GM10266 (cell line): ENCODE data around the gene TNRC18.

ENCODE experiments used
- DNase-seq: peaks from one replicate; pipeline ENCODE4 v3.0.0; 2012; ENCODE audit errors: extremely low spot score
- CTCF ChIP-seq: IDR thresholded peaks from 2 replicates; pipeline ENCODE4 v1.5.1; 2012; ENCODE audit warnings: mild to moderate bottlenecking, low read depth; ENCODE audit not compliant: control insufficient read depth, insufficient read depth; ENCODE audit errors: missing control alignments

The TNRC18 gene

GRCh38 chr7:5466551-5466950 lies 42.9 kb upstream of the TNRC18 start:
- no peak for TF ChIP-seq CTCF

GRCh38 chr7:5463031-5463430 lies 39.4 kb upstream of the TNRC18 start:
- no peak for TF ChIP-seq CTCF
- no peak for DNase-seq

More at GRCh38 chr7:5466551-5466950, 42.9 kb upstream of the TNRC18 start:
- no peak for DNase-seq

GRCh38 chr7:5462216-5462615 lies 38.6 kb upstream of the TNRC18 start:
- no peak for TF ChIP-seq CTCF
- no peak for DNase-seq

- TF ChIP-seq CTCF: no peak
- DNase-seq: no peak
Measured at GRCh38 chr7:5458921-5459480, 35.4 kb upstream of the TNRC18 start.

- DNase-seq: no peak
- no peak for TF ChIP-seq CTCF
Measured at GRCh38 chr7:5457245-5457735, 33.7 kb upstream of the TNRC18 start.

GRCh38 chr7:5456409-5456808 lies 32.8 kb upstream of the TNRC18 start:
- DNase-seq: no peak
- TF ChIP-seq CTCF: no peak

- no peak for DNase-seq
- TF ChIP-seq CTCF: no peak
Measured at GRCh38 chr7:5455581-5456219, 32.1 kb upstream of the TNRC18 start.
